ENCODE results near the gene SAMD10.

DNA sequence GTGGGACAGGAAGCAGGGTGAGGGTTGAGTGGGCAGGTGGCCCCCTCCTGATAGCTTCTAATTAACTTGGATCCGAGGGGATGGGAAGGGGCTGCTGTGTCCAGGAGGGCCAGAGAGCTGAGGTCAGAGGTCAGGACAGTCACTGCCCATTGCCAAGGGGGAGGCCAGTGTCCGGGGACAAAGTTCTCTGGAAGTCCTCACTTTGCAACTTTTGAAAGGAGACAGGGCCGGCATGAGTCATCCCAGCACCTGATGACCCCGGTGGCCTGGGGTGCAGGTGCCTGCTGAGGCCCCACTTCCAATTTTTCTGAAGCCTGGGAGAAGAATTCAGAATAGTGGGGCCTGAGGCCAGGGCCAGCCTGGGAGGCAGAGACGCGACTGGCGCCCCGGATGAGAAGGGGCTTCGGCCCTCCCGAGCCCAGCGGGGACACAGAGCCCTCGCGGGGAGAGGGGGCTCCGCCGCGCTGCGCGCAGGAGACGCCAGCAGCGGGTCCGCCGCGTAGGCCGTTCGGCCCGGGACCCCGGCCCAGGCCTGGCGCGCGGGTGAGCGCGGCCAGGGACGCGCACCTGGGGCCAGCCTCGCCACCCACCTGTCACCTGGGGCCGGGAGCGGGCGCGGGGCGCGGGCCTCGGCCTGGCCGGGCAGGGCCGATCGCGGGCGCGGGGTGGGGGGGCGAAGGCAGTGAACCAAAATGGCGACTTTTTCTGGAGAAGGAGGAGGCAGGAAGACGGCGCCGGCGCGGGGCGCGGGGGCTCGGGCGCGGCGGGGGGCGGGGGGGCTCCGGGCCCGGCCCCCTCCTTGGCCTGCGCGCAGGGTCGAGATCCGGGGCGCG lies 10.3 kb downstream of the SAMD10 start:
- TF ChIP-seq, protein P1, sequence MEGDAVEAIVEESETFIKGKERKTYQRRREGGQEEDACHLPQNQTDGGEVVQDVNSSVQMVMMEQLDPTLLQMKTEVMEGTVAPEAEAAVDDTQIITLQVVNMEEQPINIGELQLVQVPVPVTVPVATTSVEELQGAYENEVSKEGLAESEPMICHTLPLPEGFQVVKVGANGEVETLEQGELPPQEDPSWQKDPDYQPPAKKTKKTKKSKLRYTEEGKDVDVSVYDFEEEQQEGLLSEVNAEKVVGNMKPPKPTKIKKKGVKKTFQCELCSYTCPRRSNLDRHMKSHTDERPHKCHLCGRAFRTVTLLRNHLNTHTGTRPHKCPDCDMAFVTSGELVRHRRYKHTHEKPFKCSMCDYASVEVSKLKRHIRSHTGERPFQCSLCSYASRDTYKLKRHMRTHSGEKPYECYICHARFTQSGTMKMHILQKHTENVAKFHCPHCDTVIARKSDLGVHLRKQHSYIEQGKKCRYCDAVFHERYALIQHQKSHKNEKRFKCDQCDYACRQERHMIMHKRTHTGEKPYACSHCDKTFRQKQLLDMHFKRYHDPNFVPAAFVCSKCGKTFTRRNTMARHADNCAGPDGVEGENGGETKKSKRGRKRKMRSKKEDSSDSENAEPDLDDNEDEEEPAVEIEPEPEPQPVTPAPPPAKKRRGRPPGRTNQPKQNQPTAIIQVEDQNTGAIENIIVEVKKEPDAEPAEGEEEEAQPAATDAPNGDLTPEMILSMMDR (conservative IDR thresholded peaks at IDR 0.05), result no peak
- TF ChIP-seq ZFX (IDR thresholded peaks at IDR 0.05), result peak; percentile 85
